GM21737 (cell line): ENCODE data around the gene ZBTB21.

ENCODE experiments used
- ATAC-seq: cut with Tn5 transposase; IDR thresholded peaks from one replicate; pipeline ENCODE4 v1.9.1; 2021; ENCODE audit warnings: mild to moderate bottlenecking, moderate library complexity; ENCODE audit not compliant: unreplicated experiment

Gene ZBTB21

GRCh38 chr21:42040411-42041180 is 30.4 kb upstream of the ZBTB21 start:
- no peak for ATAC-seq

- no peak for ATAC-seq
These were observed 29.8 kb upstream of the ZBTB21 start for GRCh38 chr21:42039911-42040351.

DNA sequence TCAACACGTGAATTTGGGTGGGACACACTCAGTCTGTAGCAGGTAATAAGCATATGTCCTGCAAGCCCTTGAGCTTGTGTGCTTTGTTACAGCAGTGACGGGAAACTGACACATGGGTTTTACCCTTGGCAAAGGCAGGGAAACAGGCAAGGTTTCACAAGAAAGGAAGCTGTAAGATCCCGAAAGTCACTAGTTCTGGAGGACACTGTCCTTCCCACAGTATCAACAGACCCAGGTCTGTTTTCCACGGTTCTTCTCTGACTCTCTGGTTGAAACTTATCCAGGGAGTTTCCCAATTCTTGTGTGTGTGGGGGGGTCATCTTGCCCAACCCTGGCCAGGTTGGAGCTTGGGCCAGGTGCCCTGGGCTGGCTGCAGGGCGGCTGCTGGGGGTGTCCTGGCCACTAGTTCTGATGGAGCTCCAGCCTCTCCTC is 29.3 kb upstream of the ZBTB21 start:
- no peak for ATAC-seq

GRCh38 chr21:42038826-42039425 is 28.8 kb upstream of the ZBTB21 start:
- ATAC-seq = no peak

DNA sequence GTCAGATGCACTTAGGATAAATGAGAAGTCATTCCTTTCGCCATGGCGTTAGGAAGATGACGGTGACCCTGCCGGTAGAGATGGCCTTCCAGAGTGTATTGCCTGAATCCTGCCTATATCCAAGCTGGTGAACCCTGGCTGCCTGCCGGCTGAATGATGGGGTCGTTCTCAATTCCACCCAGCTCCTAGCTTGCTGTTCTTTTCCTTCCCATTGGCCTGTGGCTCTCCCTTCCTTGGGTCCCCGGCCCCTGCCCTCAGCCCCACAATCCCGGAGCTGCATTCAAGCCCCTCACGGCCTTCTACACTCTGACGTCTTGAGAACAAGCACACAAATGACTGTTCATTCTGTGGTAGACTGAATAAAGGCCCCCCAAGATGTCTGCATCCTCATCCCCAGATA is 28.2 kb upstream of the ZBTB21 start:
- ATAC-seq = no peak

DNA sequence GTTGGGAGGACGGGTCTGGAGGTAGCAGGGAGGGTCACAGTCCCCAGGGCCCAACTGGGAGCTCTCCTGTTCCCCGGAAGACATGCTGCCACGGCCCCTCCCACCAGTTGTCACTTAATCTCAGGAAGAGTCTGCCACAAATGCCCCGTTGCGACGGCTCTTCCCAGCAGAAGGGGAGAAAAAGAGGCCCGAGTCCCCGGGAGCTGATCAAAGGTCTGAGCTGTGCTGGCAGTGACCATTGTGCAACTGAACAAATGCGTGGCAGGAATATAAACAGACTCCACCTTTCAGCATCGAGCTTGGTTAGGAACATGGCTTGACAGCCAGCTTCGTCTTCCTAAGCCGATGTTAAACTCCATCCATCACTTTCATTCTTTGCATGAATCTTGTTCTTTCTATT is 27.8 kb upstream of the ZBTB21 start:
- ATAC-seq = no peak

- ATAC-seq = no peak
These were observed 27.4 kb upstream of the ZBTB21 start for GRCh38 chr21:42037516-42037915.

DNA sequence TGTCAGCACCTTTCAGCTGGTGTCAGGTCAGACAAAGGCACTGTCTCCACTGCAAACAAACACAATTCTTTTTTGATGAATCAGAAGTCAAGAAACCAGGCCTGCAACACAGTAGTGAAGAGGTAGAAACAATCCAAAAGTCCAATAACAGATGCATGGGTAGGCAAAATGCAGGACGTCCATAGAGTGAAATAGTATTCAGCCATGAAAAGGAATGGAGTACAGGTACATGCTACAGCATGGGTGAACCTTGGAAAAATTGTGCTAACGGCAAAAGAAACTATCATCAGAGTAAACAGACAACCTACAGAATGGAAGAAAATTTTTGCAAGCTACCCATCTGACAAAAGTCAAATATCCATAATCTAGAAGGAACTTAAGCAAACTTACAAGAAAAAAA is 26.2 kb upstream of the ZBTB21 start:
- no peak for ATAC-seq

GRCh38 chr21:42032968-42033367 is 22.8 kb upstream of the ZBTB21 start:
- ATAC-seq = no peak

- no peak for ATAC-seq
These were observed 22.1 kb upstream of the ZBTB21 start for GRCh38 chr21:42032266-42032665.

DNA sequence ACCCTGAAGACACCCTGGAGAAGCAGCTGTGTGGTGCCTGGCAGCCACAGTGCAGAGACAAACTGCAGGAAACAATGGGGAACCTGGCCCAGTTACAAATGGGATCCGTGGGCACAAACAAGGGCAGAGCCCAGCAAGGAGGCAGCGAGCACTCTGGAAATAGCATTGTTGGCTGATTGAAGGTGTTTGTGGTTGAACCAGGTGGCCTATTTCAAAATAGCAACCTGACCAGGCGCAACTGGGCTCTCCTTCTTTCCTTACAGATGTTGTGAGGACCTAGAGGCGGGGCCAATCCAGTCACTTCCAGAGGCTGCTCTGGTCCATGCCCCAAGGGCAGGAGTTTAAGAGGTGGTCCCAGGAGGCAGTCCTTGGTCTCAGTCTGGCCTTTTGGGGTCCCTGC is 21.7 kb upstream of the ZBTB21 start:
- no peak for ATAC-seq

DNA sequence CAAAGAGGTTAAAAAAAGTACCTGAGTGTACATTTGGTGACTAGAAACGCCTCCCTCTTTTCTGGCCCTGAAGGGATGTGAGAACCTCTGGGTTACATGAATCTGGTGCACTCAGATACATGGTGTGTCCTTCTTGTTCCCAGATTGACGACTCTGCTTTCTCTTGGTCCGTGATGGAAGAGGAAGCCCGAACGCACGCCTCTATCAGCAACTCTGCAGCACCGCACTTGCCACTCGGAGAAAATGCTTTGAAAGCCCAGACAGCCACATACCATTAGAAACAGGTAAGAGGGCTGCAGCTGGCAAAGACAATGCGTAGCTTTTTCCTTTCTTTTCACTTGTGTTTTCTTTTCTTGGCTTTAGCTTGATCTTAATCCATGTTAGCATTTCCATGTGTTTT is 21.1 kb upstream of the ZBTB21 start:
- ATAC-seq = no peak

- no peak for ATAC-seq
These were observed 20.2 kb upstream of the ZBTB21 start for GRCh38 chr21:42030311-42030710.

- no peak for ATAC-seq
These were observed 18.7 kb upstream of the ZBTB21 start for GRCh38 chr21:42028766-42029425.

GRCh38 chr21:42027822-42028765 is 17.9 kb upstream of the ZBTB21 start:
- no peak for ATAC-seq

GRCh38 chr21:42027085-42027821 is 17.1 kb upstream of the ZBTB21 start:
- no peak for ATAC-seq

DNA sequence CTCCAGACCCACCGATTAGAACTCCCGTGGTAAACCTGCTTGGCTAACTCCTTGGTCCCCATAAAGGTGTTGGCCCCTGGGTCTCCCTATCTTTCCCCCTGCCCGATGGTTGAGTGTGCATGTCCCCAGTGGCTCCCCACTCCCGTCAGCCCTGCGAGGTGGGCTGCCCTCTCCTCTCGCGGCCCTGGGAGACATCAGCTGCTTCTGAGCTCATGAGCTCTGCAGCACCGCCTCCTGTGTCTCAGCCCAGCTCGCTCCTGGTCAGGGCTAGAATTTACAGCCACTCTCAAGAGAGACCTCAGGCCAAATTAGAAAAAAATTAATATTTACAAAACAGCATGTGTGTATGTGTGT is 15.9 kb upstream of the ZBTB21 start:
- ATAC-seq = no peak

DNA sequence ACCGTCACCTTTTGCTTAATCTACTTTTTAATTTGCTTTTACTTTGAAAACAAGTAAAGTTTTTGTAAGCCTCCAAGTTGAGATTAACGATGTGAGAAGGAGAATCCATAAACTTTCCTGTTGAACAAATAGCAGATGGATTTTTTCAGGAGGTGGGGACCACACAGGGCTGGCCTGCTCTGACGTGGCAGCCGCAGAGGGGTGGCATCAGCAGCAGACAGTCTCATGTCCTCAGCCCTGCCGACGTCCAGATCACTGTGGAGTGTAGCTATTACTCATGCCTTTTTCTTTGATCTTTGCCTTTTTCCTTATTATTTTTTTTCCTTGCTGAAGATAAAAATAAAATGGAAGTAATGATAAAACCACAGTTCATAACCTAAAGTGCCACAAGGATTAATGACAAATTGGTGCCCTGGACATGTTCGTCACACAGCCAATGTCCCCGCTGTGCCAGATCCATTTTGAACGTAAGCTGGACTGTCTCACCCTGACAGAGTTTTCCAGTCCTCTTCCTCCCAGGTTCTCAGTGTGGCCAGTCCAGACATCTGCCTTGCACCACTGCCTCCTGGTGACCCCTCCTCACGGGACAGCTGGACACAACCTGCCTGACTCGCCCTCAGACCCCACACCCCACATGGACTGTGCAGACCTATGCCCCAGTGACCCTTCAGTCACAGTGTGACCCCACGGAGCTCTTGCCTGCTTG is 15.4 kb upstream of the ZBTB21 start:
- ATAC-seq = no peak

- ATAC-seq = no peak
These were observed 12.7 kb upstream of the ZBTB21 start for GRCh38 chr21:42022906-42023305.

DNA sequence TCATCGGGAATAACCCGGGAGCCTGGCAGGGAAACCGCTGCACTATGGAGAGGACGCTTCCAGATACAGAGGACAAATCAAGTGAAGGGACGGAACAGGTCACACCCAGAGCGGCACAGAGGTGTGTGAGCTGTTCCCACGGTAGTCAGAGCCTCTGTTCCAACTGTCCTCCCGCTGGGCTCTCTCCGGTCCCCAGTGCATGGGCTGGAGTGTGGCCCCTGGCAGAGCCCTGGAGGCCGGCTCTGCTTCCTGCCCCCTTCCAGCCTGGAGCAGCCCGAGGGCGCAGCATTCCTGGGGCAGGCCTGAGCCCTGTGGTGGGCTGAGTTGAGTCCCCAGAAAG is 11.9 kb upstream of the ZBTB21 start:
- no peak for ATAC-seq
